A673 (cell line): ENCODE results near the gene INTS6. TPM values are rescaled to one million over a fixed set of nuclear protein-coding genes. Genes with fewer than 3 reads are reported as not detected.

ENCODE experiments used
- BruUV-seq: library from RNA; stranded (reverse); fragments of 400-500 nt; replicated peaks from 2 replicates; lab custom pipeline; 2021; lab: Mats Ljungman, UMichigan
- CTCF ChIA-PET: fragments of 300-600 bp; sonication (Branson Sonifier 250); formaldehyde crosslinking; loops from one replicate; lab custom pipeline; 2022; ENCODE audit warnings: antibody characterized with exemption; lab: Charles Lee
- POLR2A ChIA-PET: fragments of 300-600 bp; sonication (Branson Sonifier 250); formaldehyde crosslinking; loops from one replicate; lab custom pipeline; 2022; ENCODE audit warnings: antibody characterized with exemption; ENCODE audit not compliant: low non-redundant PET; lab: Charles Lee
- DNase-seq: peaks from one replicate; pipeline ENCODE4 v3.0.0-alpha.2; 2015; ENCODE audit warnings: low spot score
- H3K27ac ChIP-seq: fragments of 200-600 bp; sonication (generic); 2 replicates; pipeline ENCODE4 v1.5.1; 2016; ENCODE audit warnings: mixed run types, low read depth, mild to moderate bottlenecking, mixed read lengths, antibody characterized with exemption, low read length; ENCODE audit not compliant: poor library complexity, severe bottlenecking
- H3K27me3 ChIP-seq: fragments of 200-600 bp; sonication (generic); replicated peaks from 2 replicates; pipeline ENCODE4 v1.6.1; 2017; ENCODE audit warnings: mixed run types, low read depth, mild to moderate bottlenecking, mixed read lengths, antibody characterized with exemption, low read length; ENCODE audit not compliant: insufficient read depth, poor library complexity
- H3K36me3 ChIP-seq: fragments of 200-600 bp; sonication (generic); 2 replicates; pipeline ENCODE4 v1.6.1; 2016; ENCODE audit warnings: mixed run types, mild to moderate bottlenecking, mixed read lengths, antibody characterized with exemption, low read length; ENCODE audit not compliant: insufficient read depth, poor library complexity, severe bottlenecking
- H3K4me1 ChIP-seq: fragments of 200-600 bp; sonication (generic); 2 replicates; pipeline ENCODE4 v1.6.1; 2017; ENCODE audit warnings: mixed run types, mild to moderate bottlenecking, mixed read lengths, antibody characterized with exemption, low read length; ENCODE audit not compliant: insufficient read depth, poor library complexity, severe bottlenecking
- H3K4me3 ChIP-seq: fragments of 200-600 bp; sonication (generic); 2 replicates; pipeline ENCODE4 v1.5.1; 2016; ENCODE audit warnings: low read depth, mixed run types, mild to moderate bottlenecking, mixed read lengths, low read length; ENCODE audit not compliant: poor library complexity, severe bottlenecking
- H3K9me3 ChIP-seq: fragments of 200-600 bp; sonication (generic); 2 replicates; pipeline ENCODE4 v1.6.1; 2016; ENCODE audit warnings: mixed run types, low read depth, mild to moderate bottlenecking, mixed read lengths, antibody characterized with exemption, low read length; ENCODE audit not compliant: poor library complexity, severe bottlenecking
- CTCF ChIP-seq: fragments of 300-800, 200-600 bp; sonication (generic); conservative IDR thresholded peaks from 2 replicates; pipeline ENCODE4 v1.5.1; 2017; ENCODE audit warnings: low read depth, mild to moderate bottlenecking, antibody characterized with exemption, low read length, moderate library complexity, mixed read lengths
- EZH2 ChIP-seq: fragments of 200-600 bp; sonication (generic); IDR thresholded peaks from 2 replicates; pipeline ENCODE4 v1.6.1; 2017; ENCODE audit warnings: borderline replicate concordance, low read depth, mild to moderate bottlenecking, mixed read lengths, antibody characterized with exemption, low read length; ENCODE audit not compliant: poor library complexity, severe bottlenecking
- intact Hi-C: fragments of 100-400 bp; cut with micrococcal nuclease; formaldehyde crosslinking; loops from one replicate; pipeline ENCODE4 v1.10.0; 2022; ENCODE audit not compliant: unreplicated experiment
- total RNA-seq: library from RNA; stranded (reverse); gene quantifications from 2 replicates; pipeline ENCODE4 v1.2.3, GENCODE V29; 2021

Gene INTS6
- total RNA-seq, 1 experiment from 2014 or later: 90.4 TPM

GRCh38 chr13:51342706-51343105, 110.1 kb downstream of the INTS6 start:
- no peak for DNase-seq
- CTCF ChIA-PET: no interaction called here
- no peaks in the 10 kb centered on the region for H3K36me3 ChIP-seq
- H3K27ac ChIP-seq: no peak overlapping the region
- intact Hi-C loops: no loop called here
- H3K27me3 ChIP-seq: no peaks in the 10 kb centered on the region
- H3K4me1 ChIP-seq: no peaks in the 10 kb centered on the region
- TF ChIP-seq EZH2 (no peak), CTCF (no peak)
- POLR2A ChIA-PET: no interaction called here
- H3K9me3 ChIP-seq: no peaks in the 10 kb centered on the region
- no TSS peak for BruUV-seq
- no peak overlapping the region for H3K4me3 ChIP-seq

GRCh38 chr13:51341791-51342190, 111.0 kb downstream of the INTS6 start:
- H3K9me3 ChIP-seq: no peaks in the 10 kb centered on the region
- no TSS peak for BruUV-seq
- intact Hi-C loops: no loop called here
- H3K4me1 ChIP-seq: no peaks in the 10 kb centered on the region
- no peak overlapping the region for H3K27ac ChIP-seq
- H3K4me3 ChIP-seq: no peak overlapping the region
- no peaks in the 10 kb centered on the region for H3K27me3 ChIP-seq
- POLR2A ChIA-PET: no interaction called here
- no peak for TF ChIP-seq EZH2
- TF ChIP-seq CTCF: no peak
- CTCF ChIA-PET: no interaction called here
- no peaks in the 10 kb centered on the region for H3K36me3 ChIP-seq
- DNase-seq: no peak

- Histone ChIP-seq H3K4me1 (no peaks in the 10 kb centered on the region), H3K27me3 (no peaks in the 10 kb centered on the region), H3K9me3 (no peaks in the 10 kb centered on the region), H3K4me3 (no peak overlapping the region), H3K36me3 (no peaks in the 10 kb centered on the region), H3K27ac (no peak overlapping the region)
- BruUV-seq: no TSS peak
- TF ChIP-seq CTCF (no peak), EZH2 (no peak)
- ChIA-PET CTCF (no interaction called here), POLR2A (no interaction called here)
- DNase-seq: no peak
- intact Hi-C loops: no loop called here
These were observed 111.6 kb downstream of the INTS6 start for GRCh38 chr13:51341232-51341631.
